ENCODE measurements around the gene ZNF277. TPM values are rescaled to one million over a fixed set of nuclear protein-coding genes. Genes with fewer than 3 reads are reported as not detected.

Gene ZNF277
- total RNA-seq, 2 donors from 2014 or later: 20.3 to 20.4 TPM

- Histone ChIP-seq H3K9me3 (ENCODE audit: control insufficient read depth, low read length) (no peaks in the 10 kb centered on the region), H3K9ac (ENCODE audit: extremely low read depth, low read length, poor library complexity, severe bottlenecking) (no peak overlapping the region), H3K27me3 (ENCODE audit: control insufficient read depth, insufficient read depth, low read length, poor library complexity, severe bottlenecking) (no peaks in the 10 kb centered on the region), H3K4me1 (ENCODE audit: control insufficient read depth, insufficient read depth, low read length) (peaks cover 5% of the 10 kb centered on the region), H3K27ac (ENCODE audit: low read depth, low read length) (no peak overlapping the region), H3K36me3 (ENCODE audit: control insufficient read depth, insufficient read depth, low read length) (peaks cover 29% of the 10 kb centered on the region), H3K4me3 (ENCODE audit: low read length) (no peak overlapping the region)
- H3K9me3 Mint-ChIP-seq: no peaks in the 10 kb centered on the region
- no peak overlapping the region for H3K4me3 Mint-ChIP-seq
- H3K36me3 Mint-ChIP-seq (ENCODE audit: low read depth): peaks cover 37% of the 10 kb centered on the region
- no peak for TF ChIP-seq CTCF (conservative IDR thresholded peaks at IDR 0.05)
- H3K4me1 Mint-ChIP-seq: peaks cover 3% of the 10 kb centered on the region
- no peak for DNase-seq
- 89 to 96% methylated on average over 3 to 4 of the region's 4 CpGs for WGBS, 2 experiments (ENCODE audit: insufficient coverage in 1 of 2, insufficient read length in 1 of 2)
- peaks cover 2% of the 10 kb centered on the region for H3K27me3 Mint-ChIP-seq (ENCODE audit: insufficient read depth)
- no peak overlapping the region for H3K27ac Mint-ChIP-seq
Measured at GRCh38 chr7:112346381-112347060, 140.0 kb downstream of the ZNF277 start.

- no peak overlapping the region for H3K4me3 ChIP-seq (ENCODE audit: low read length)
- H3K4me1 Mint-ChIP-seq: peaks cover 3% of the 10 kb centered on the region
- no peaks in the 10 kb centered on the region for H3K9me3 ChIP-seq (ENCODE audit: control insufficient read depth, low read length)
- H3K4me3 Mint-ChIP-seq: no peak overlapping the region
- no peaks in the 10 kb centered on the region for H3K27me3 ChIP-seq (ENCODE audit: control insufficient read depth, insufficient read depth, low read length, poor library complexity, severe bottlenecking)
- no peak overlapping the region for H3K9ac ChIP-seq (ENCODE audit: extremely low read depth, low read length, poor library complexity, severe bottlenecking)
- H3K27ac Mint-ChIP-seq: no peak overlapping the region
- peaks cover 5% of the 10 kb centered on the region for H3K4me1 ChIP-seq (ENCODE audit: control insufficient read depth, insufficient read depth, low read length)
- H3K27me3 Mint-ChIP-seq (ENCODE audit: insufficient read depth): peaks cover 2% of the 10 kb centered on the region
- H3K9me3 Mint-ChIP-seq: no peaks in the 10 kb centered on the region
- no peak overlapping the region for H3K27ac ChIP-seq (ENCODE audit: low read depth, low read length)
- TF ChIP-seq CTCF (conservative IDR thresholded peaks at IDR 0.05): no peak
- peaks cover 23% of the 10 kb centered on the region for H3K36me3 ChIP-seq (ENCODE audit: control insufficient read depth, insufficient read depth, low read length)
- peaks cover 35% of the 10 kb centered on the region for H3K36me3 Mint-ChIP-seq (ENCODE audit: low read depth)
- DNase-seq: no peak
Measured at GRCh38 chr7:112347088-112347487, 140.6 kb downstream of the ZNF277 start.

- no peak overlapping the region for H3K4me3 ChIP-seq (ENCODE audit: low read length)
- no peak overlapping the region for H3K9ac ChIP-seq (ENCODE audit: extremely low read depth, low read length, poor library complexity, severe bottlenecking)
- no peaks in the 10 kb centered on the region for H3K9me3 Mint-ChIP-seq
- peaks cover 3% of the 10 kb centered on the region for H3K4me1 Mint-ChIP-seq
- WGBS, 2 experiments (ENCODE audit: insufficient coverage in 1 of 2, insufficient read length in 1 of 2): 94 to 100% methylated on average over 1 of the region's 1 CpG
- H3K36me3 Mint-ChIP-seq (ENCODE audit: low read depth): peaks cover 10% of the 10 kb centered on the region
- no peak overlapping the region for H3K27ac Mint-ChIP-seq
- H3K27me3 Mint-ChIP-seq (ENCODE audit: insufficient read depth): peaks cover 2% of the 10 kb centered on the region
- peaks cover 5% of the 10 kb centered on the region for H3K4me1 ChIP-seq (ENCODE audit: control insufficient read depth, insufficient read depth, low read length)
- DNase-seq: no peak
- no peak for TF ChIP-seq CTCF (conservative IDR thresholded peaks at IDR 0.05)
- H3K27me3 ChIP-seq (ENCODE audit: control insufficient read depth, insufficient read depth, low read length, poor library complexity, severe bottlenecking): no peaks in the 10 kb centered on the region
- no peak overlapping the region for H3K4me3 Mint-ChIP-seq
- H3K36me3 ChIP-seq (ENCODE audit: control insufficient read depth, insufficient read depth, low read length): no peaks in the 10 kb centered on the region
- no peak overlapping the region for H3K27ac ChIP-seq (ENCODE audit: low read depth, low read length)
- no peaks in the 10 kb centered on the region for H3K9me3 ChIP-seq (ENCODE audit: control insufficient read depth, low read length)
Measured at GRCh38 chr7:112350585-112350984, 144.1 kb downstream of the ZNF277 start.

All from endodermal cell (in vitro differentiated cells).